NCI-H69 (cell line): ENCODE measurements around the gene SKP1.
"Not testable (repeated sequence)": the region's sequence is repeated elsewhere in the genome, so short reads cannot be mapped to it uniquely, and the experiment has no call there.

ENCODE experiments used
- DNase-seq: peaks from one replicate; lab custom pipeline; 2025; lab: John Stamatoyannopoulos, UW

Gene SKP1

GRCh38 chr5:134177369-134178095 is 782 bp upstream of the SKP1 start:
- peak; percentile 83 for DNase-seq

- peak; percentile 64 for DNase-seq
Measured at GRCh38 chr5:134175921-134176510, 734 bp downstream of the SKP1 start.

- DNase-seq, result peak; percentile 56
Measured at GRCh38 chr5:134174841-134175839, 1.6 kb downstream of the SKP1 start.

- no peak for DNase-seq
Measured at GRCh38 chr5:134171972-134172371, 4.8 kb downstream of the SKP1 start.

- DNase-seq, result no peak
Measured at GRCh38 chr5:134162592-134162991, 14.2 kb downstream of the SKP1 start.

GRCh38 chr5:134161513-134162395 is 15.0 kb downstream of the SKP1 start:
- no peak for DNase-seq

- no peak for DNase-seq
Measured at GRCh38 chr5:134153657-134154056, 23.1 kb downstream of the SKP1 start.

GRCh38 chr5:134153241-134153640 is 23.5 kb downstream of the SKP1 start:
- no peak for DNase-seq

- not testable (repeated sequence) for DNase-seq
Measured at GRCh38 chr5:134152173-134152832, 24.4 kb downstream of the SKP1 start.

GRCh38 chr5:134151723-134152122 is 25.0 kb downstream of the SKP1 start:
- no peak for DNase-seq

- no peak for DNase-seq
Measured at GRCh38 chr5:134149571-134150303, 27.0 kb downstream of the SKP1 start.

GRCh38 chr5:134148986-134149539 is 27.7 kb downstream of the SKP1 start:
- DNase-seq, result no peak

GRCh38 chr5:134148316-134148715 is 28.4 kb downstream of the SKP1 start:
- peak; percentile 21 for DNase-seq

GRCh38 chr5:134146651-134147518 is 29.9 kb downstream of the SKP1 start:
- DNase-seq, result peak; percentile 25

- DNase-seq, result peak; percentile 77
Measured at GRCh38 chr5:134145779-134146581, 30.8 kb downstream of the SKP1 start.

GRCh38 chr5:134145041-134145757 is 31.6 kb downstream of the SKP1 start:
- no peak for DNase-seq
